GM19240 (cell line): ENCODE measurements around the gene VSIG2.

ENCODE experiments used
- DNase-seq: peaks from one replicate; pipeline ENCODE4 v3.0.0; 2011; ENCODE audit warnings: low spot score; ENCODE audit not compliant: insufficient read length

Gene VSIG2

GRCh38 chr11:124724979-124725718 is 26.9 kb downstream of the VSIG2 start:
- DNase-seq: no peak

DNA sequence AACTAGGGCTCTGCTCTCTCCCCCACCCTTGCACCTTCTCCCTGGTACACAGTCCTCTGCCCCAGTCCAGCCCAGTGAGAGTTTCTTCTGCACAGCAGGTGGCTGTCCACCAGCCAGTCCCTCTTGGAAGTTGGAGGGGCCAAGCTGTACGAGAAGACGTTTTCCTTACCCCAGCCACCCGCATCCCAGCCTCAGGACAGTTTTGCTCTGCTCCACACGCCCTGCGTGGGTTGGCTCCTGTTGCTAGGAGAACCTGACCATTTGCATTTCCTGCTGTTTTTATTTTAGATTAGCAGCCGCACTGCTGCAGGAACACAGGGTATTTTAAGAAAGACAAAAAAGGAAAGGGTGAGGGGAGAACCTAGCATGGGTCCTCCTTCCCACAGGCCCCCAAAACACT is 29.9 kb downstream of the VSIG2 start:
- DNase-seq: no peak

DNA sequence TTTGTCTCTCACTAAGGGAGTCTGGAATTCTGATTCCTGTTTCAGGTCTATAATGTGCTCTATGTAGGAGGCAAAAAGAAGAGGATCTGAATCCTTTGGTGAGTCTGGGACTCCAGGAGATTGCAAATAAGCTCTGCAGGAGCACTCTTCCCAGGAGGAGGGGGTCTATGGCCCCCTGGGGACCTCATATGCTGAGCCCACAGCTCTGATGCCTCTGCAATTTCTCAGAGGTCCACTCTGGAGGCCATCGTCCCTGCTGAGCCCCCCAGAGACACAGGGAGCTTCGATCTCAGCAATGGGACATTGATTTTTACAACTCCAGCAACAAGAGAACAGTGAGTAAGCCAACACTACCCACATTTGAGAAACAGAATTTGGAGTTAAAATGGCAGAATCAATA is 32.5 kb downstream of the VSIG2 start:
- no peak for DNase-seq

DNA sequence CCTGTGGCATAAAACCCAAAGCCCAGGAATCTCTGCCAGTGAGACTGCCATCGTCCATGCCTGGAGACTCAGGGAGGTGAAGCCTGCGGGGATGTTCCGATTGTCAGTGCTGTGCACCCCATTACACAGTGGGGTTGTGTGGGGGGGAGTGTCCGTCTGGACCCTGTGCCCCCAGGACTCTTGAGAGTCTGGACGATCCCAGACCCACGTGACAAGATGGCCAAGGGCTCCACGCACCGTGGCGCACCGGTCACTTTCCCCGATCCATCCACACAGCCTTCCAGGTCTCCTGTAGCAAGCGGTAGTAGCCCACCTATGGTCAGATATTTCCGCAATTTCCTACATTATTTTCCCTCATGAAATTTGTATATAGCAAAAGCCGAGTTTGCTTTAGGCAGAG is 33.3 kb downstream of the VSIG2 start:
- DNase-seq: no peak

DNA sequence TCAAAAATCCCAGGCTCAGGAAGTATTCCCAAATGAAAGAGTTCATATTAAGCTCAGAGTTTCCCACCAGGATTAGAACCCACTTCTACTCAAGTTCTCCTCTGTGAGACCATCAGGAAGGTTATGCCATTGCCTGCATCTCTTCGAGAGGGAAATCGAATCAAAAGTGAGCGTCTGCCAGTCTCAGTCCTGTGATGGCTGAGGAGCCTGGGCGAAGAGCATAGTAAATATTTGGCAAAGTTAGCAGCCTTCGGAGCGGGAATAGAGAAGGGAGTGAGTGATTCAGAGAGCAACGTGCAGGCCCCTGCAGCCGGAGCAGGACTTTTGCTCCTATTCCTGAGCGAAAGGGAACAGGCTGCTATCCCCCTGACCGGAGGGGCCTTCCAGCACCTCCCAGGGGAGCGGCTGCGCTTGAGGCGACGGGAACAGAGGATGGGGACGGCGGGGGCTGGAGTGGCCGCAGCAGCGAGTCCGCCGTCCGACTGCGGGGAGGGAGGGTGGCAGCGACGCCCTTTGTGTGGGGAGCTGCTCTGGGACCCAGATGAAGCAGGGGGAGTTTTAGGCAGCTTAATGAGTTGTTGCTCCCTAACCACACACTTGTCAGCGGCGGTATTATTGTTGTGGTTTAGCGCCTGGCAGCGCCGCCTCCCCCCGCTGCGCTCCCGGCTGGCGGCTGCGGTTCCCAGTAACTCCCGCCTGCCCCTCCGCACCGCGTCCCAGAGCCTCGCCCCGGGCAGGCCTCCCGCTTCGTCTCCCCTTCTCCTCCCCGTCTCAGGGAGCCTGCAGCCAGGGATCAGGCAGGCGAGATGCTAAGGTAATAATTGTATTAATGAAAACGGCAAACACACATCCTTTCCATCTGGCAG is 34.0 kb downstream of the VSIG2 start:
- no peak for DNase-seq

DNA sequence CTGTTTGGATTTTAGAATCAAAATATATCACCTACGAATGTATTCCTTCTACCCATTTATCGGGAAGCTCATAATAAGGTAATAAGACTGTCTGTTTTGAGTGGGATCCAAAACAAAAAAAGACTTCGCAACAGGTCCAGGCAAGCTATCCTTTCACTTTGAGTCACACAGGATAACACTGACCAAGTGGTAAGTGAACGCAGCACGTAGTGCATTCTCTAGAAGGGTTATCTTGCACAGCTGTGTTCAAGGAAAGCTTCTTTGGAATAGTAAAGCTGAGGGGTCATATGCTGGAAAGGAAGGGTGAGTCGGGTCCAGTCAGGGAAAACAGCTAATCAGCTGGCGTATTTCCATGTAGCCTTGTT is 34.7 kb downstream of the VSIG2 start:
- DNase-seq: no peak

DNA sequence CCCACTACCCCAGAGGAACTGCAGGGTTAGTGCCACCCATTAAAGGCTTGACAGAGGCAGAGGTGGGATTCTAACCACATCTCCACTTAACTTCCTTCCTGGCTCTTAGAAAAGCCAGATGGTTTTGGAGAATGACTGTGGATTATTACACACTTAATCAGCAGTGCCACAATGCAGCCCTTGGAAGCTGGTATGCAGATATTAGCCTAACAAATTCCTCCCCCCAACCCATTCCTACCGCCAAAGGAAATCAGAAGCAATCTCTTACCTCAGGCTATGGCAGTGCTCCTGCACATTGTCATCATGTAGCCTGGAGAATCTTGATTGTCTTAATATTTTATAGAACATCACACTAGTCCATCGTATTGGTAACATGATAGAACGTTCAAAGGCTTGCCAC is 35.5 kb downstream of the VSIG2 start:
- no peak for DNase-seq

DNA sequence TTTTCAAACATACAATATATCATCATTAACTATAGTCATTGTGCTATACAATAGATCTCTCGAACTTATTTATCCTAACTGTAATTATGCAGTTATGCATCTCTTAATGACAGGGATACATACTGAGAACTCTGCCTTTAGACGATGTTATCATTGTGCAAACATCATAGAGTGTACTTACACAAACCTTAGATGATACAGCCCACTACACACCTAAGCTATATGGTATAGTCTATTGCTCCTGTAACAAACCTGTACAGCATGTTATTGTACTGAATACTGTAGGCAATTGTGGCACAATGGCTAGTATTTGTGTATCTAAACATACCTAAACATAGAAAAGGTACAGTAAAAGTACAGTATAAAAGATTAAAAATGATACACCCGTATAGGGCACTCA is 39.7 kb downstream of the VSIG2 start:
- DNase-seq: no peak

- DNase-seq: no peak
Observed at GRCh38 chr11:124707829-124708228, 44.2 kb downstream of the VSIG2 start.

GRCh38 chr11:124700028-124700427 is 52.0 kb downstream of the VSIG2 start:
- no peak for DNase-seq

DNA sequence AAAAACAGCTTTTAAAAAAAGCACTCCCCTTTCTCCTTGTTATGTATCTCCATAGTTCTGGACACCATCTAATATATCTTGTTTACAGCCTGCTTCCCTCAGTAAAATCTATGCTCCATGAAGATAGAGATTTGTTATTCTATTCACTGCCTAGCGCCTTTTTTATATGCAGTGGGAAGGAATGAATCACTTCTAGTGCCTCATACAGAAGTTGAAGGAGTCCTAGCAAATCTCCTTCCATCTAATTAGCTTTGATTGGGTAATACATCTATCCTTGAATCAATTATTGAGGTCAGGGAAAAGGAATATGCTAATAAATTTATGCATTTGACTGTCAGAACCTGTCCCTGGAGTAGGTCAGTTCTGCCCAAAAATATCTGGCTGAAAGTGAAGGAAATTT is 52.5 kb downstream of the VSIG2 start:
- DNase-seq: no peak
